ENCODE results near the gene TMEM198.

GRCh38 chr2:219545295-219545942 lies 1.6 kb downstream of the TMEM198 start:
- TF ChIP-seq ZNF70 (CRISPR knock-in tag; IDR thresholded peaks at IDR 0.05): no peak
- TF ChIP-seq TCF4 (CRISPR knock-in tag; IDR thresholded peaks at IDR 0.05; ENCODE audit: borderline replicate concordance): no peak
- TF ChIP-seq ZFP30 (CRISPR knock-in tag; IDR thresholded peaks at IDR 0.05): no peak
- no peak for TF ChIP-seq TOX (CRISPR knock-in tag; IDR thresholded peaks at IDR 0.05; ENCODE audit: borderline replicate concordance)
- no peak for TF ChIP-seq ZFP3 (CRISPR knock-in tag; IDR thresholded peaks at IDR 0.05)
- no peak for TF ChIP-seq OSR1 (CRISPR knock-in tag; IDR thresholded peaks at IDR 0.05)
- no peak for TF ChIP-seq ARNTL (CRISPR knock-in tag; IDR thresholded peaks at IDR 0.05; ENCODE audit: borderline replicate concordance, low read depth)
